GM12873 (cell line): ENCODE data around the gene VWA7.

Experiments
- TF ChIP-seq, protein P1 (sequence below): IDR thresholded peaks from 2 replicates; pipeline ENCODE4 v1.5.1; 2012; ENCODE audit warnings: low read depth, mild to moderate bottlenecking, moderate library complexity, low read length, control low read depth; ENCODE audit not compliant: insufficient read depth; ENCODE audit errors: missing control alignments

The VWA7 gene

DNA sequence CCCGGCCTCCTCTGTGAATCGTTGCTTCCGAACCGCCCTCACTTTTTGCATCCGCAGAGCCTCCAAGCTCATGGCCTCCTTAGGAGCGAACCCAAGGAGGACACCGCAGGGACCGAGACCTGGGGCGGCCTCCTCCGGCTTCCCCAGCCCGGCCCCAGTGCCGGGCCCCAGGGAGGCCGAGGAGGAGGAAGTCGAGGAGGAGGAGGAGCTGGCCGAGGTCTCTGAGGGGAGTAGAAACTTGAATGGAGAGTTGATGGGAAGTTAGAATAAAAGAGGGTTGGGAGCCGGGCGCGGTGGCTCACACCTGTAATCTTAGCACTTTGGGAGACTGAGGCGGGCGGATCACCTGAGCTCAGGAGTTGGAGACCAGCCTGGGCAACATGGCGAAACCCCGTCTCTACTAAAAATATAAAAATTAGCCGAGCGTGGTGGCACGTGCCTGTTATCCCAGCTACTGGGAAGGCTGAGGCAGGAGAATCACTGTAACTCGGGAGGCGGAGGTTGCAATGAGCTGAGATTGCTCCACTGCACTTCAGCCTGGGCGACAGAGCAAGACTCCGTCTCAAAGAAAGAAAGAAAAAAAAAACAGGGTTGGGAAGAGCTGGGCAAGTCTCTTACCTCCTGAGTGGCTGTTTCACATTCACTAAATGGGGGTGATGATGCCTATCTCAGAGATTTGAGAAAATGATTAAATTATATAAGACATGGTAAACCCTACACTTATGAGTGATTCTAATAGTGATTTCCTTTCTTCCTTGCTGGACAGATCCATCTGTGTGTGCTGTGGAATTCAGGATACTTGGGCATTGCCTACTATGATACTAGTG, 36.5 kb downstream of the VWA7 start:
- TF ChIP-seq, protein P1, sequence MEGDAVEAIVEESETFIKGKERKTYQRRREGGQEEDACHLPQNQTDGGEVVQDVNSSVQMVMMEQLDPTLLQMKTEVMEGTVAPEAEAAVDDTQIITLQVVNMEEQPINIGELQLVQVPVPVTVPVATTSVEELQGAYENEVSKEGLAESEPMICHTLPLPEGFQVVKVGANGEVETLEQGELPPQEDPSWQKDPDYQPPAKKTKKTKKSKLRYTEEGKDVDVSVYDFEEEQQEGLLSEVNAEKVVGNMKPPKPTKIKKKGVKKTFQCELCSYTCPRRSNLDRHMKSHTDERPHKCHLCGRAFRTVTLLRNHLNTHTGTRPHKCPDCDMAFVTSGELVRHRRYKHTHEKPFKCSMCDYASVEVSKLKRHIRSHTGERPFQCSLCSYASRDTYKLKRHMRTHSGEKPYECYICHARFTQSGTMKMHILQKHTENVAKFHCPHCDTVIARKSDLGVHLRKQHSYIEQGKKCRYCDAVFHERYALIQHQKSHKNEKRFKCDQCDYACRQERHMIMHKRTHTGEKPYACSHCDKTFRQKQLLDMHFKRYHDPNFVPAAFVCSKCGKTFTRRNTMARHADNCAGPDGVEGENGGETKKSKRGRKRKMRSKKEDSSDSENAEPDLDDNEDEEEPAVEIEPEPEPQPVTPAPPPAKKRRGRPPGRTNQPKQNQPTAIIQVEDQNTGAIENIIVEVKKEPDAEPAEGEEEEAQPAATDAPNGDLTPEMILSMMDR: no peak

DNA sequence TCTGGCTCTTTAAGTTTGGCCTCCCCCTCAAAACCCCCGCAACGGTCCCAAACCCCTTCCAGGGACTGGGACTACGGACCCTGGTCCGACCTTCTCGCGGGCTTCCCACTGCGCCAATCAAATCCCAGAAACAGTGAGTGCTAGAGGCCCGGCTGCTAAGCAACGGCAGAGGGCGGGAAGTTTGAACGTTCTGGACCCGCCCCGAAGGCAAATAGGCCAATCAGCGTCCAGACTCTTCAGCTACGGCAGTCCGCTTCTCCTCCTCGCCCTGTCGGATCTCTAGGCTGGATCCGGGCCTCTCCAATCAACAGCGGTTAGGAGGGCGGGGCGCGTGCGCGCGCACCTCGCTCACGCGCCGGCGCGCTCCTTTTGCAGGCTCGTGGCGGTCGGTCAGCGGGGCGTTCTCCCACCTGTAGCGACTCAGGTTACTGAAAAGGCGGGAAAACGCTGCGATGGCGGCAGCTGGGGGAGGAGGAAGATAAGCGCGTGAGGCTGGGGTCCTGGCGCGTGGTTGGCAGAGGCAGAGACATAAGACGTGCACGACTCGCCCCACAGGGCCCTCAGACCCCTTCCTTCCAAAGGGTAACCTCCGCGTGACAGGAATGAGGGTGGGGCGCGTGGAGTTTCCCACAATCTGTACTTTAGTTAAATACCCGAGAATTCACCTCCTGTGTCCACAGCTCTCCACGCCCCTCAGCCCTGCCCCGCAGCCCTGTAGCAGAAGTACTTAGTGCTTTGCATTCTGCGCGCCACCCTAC, 37.3 kb downstream of the VWA7 start, which contains the start of gene MSH5:
MSH5 (plus strand) TSS at position 367 of the 758 bp plus-strand sequence. CDS start 462 bp downstream, outside the sequence.
- TF ChIP-seq, protein P1: no peak

DNA sequence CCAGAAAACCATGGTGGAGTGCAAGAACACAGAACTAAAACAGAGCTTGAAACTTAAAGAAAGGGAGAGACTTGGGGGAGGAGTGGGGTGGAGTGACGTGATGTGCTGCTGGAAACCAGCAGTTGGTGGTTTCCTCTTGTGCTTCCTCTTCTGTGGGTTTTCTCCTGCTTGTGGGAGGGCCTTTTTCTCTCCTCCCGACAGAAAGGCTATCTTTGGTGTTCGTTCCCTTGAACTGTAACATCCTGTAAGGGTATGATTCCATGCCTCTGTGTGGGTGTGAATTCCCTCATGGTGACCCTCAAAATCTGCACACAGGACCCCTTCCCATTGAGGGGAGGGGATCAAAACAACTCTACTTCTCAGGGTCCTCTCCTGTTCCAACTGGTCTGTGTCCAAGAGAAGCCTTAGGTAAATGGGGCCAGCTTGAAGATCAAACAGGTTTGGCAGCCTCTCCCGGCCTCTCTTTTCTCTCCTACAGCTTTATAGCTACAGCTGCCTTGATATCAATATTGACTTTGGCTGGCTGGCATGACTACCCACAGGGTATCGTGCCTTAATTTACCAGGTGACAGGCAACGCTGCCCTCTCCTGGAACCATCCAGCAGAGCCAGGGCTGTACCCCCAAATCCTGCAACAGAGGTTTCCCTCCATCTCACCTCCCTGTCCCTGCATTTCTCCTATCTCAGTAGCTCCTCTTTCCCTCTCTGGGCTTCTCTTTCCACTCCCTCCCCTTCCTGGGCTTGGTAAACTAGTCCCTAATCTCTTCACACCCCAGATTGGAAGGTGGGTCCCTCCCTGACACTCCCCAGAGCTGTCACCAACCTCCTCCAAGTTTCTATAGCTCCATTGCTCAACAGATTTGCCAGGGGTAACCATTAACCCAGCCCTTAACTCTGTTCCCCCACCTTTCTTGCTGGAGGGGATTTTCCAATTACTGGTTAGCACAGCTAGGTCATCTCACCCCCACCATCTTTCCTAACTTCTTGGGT, 38.8 kb downstream of the VWA7 start:
- TF ChIP-seq, protein P1: peak; percentile 45

DNA sequence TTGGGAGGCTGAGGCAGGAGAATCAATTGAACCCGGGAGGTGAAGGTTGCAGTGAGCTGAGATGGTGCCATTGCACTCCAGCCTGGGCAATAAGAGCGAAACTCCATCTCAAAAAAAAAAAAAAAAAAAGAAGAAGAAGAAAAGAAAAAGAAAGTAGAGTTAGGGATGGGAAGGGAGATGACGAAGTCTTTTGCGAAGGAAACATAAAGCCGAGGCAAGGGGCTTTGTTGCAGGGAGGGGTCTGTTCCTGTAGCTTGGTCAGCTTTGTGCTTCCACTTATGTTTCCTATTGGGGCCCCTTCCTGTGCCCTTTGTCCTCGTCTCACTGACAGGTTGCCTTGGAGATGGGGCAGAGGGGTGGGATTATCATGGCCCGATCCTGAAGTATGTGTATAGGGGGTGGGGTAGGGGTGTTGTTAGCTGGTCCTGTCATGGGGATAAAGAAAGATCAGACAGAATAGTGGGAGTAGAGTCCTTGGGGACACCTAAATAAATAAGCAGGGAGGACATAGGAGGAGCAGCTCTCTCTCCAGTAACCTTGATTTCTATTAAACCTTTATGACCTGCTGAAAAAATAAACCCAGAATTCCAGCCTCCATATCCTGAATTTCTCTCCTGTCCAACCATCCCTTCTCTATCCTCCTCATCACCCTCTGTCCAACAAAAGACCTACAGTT, 39.7 kb downstream of the VWA7 start:
- TF ChIP-seq, protein P1: no peak

DNA sequence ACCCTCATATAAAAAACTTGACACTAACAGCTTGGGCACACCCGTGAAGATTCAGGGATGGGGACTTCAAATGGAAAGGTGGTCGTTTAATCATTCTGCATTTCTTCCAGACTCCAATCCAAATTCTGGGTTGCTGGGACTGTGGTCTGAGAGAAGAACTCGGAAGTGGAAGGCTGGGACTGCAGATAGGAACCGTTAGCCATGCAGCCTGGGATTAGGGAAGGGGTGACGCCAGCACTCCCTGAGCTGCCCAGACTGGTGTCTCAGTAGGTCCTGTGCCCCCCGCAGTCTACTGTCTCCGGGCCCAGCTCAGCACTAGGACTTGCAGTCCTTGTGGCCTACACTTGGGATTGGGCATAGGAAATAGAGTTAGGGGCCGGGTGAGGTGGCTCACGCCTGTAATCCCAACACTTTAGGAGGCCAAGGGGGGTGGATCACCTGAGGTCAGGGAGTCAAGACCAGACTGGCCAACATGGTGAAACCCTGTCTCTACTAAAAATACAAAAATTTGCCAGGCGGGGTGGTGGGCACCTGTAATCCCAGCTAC, 40.3 kb downstream of the VWA7 start:
- TF ChIP-seq, protein P1: no peak

DNA sequence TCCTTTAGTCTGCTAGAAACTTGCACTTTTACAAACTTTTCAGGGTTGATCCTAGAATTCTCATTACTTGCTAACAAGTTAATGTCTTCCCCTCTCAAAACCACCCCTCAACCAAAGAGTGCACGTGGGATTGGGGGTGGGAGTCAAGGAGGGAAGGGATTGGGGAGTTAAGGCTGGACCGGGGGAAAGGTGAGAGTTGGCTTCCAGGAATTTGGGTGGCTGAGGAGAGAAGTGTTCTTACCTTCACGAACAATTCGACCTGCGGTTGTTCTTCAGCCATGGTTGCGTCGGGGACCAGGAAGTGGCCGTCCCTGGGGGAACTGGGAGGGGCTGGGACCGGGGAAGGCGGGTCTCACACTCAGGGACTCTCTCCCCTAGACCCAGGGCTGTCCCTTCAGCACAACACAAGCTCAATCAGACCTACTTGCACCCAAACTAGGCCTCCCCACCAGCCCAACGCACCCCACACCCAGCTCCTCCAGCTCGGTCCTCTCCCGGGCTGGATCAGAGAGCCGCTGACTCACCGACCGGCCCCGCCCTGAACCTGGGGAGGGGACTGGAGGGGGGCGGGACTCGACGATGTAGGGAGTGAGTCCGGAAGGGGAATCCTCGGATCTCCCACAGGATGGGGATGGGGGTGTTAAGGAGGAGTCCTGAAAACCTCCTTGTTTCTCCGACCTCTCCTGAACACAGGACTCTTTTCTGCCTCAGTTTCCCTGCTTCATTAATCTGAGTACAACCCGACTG, 40.9 kb downstream of the VWA7 start, which contains the start of gene CLIC1:
CLIC1 (minus strand) TSS at position 510 of the 747 bp plus-strand sequence; CDS start at position 280, 230 bp downstream.
- TF ChIP-seq, protein P1: no peak
